Right atrium auricular region (tissue), 2 donors: ENCODE measurements around the gene OSGIN1. TPM values are rescaled to one million over a fixed set of nuclear protein-coding genes. Genes with fewer than 3 reads are reported as not detected.

Source experiments
- DNase-seq: peaks from one replicate; pipeline ENCODE4 v3.0.0-alpha.2; 2019; ENCODE audit warnings: low spot score
- H3K27ac ChIP-seq, 2 donors: fragments of 200-600 bp; sonication (generic); 1 replicate in 1 of 2; 2 replicates in 1 of 2; pipeline ENCODE4 v1.5.1; 2016 to 2019
- H3K27me3 ChIP-seq, 2 donors: fragments of 200-600 bp; sonication (generic); one replicate each; pipeline versions ENCODE4 v1.5.1 to v1.6.0; 2017 to 2019
- H3K36me3 ChIP-seq: fragments of 200-600 bp; sonication (generic); one replicate; pipeline ENCODE4 v1.5.1; 2016
- H3K4me1 ChIP-seq, 2 donors: fragments of 200-600 bp; sonication (generic); one replicate each; pipeline versions ENCODE4 v1.5.1 to v1.6.0; 2017 to 2019
- H3K4me3 ChIP-seq, 2 donors: fragments of 200-600 bp; sonication (generic); 1 replicate in 1 of 2; 2 replicates in 1 of 2; pipeline ENCODE4 v1.5.1; 2017 to 2019; ENCODE audit warnings: mild to moderate bottlenecking in 1 of 2, moderate library complexity in 1 of 2
- H3K9me3 ChIP-seq, 2 donors: fragments of 200-600 bp; sonication (generic); one replicate each; pipeline ENCODE4 v1.5.1; 2019
- CTCF ChIP-seq, 2 donors: fragments of 200-600 bp; sonication (generic); IDR thresholded peaks; one replicate each; pipeline ENCODE4 v1.5.1; 2019; ENCODE audit warnings: antibody characterized with exemption in 2 of 2
- total RNA-seq, 2 donors: library from RNA; depleted of rRNA; stranded (reverse); fragments of >200 nt; gene quantifications; one replicate each; pipeline ENCODE4 v1.1.0, GENCODE V29; 2016

Gene OSGIN1
- total RNA-seq, 2 donors from 2014 or later, result 6.0 to 6.5 TPM

GRCh38 chr16:83933885-83934683, 19.0 kb upstream of the OSGIN1 start:
- no peaks in the 10 kb centered on the region for H3K36me3 ChIP-seq
- H3K27ac ChIP-seq, result no peak overlapping the region
- no peak for TF ChIP-seq CTCF (IDR thresholded peaks at IDR 0.05)
- peaks cover 0 to 7% of the 10 kb centered on the region in 2 donors for H3K4me1 ChIP-seq
- no peak for DNase-seq
- H3K9me3 ChIP-seq, result no peaks in the 10 kb centered on the region
- no peak overlapping the region for H3K4me3 ChIP-seq
- no peaks in the 10 kb centered on the region for H3K27me3 ChIP-seq

- Histone ChIP-seq H3K27ac (no peak overlapping the region), H3K9me3 (no peaks in the 10 kb centered on the region), H3K27me3 (no peaks in the 10 kb centered on the region), H3K4me3 (no peak overlapping the region), H3K4me1 (peaks cover 0 to 7% of the 10 kb centered on the region in 2 donors), H3K36me3 (no peaks in the 10 kb centered on the region)
- DNase-seq, result no peak
- TF ChIP-seq CTCF (IDR thresholded peaks at IDR 0.05), result no peak
Observed at GRCh38 chr16:83934684-83934977, 18.4 kb upstream of the OSGIN1 start.

DNA sequence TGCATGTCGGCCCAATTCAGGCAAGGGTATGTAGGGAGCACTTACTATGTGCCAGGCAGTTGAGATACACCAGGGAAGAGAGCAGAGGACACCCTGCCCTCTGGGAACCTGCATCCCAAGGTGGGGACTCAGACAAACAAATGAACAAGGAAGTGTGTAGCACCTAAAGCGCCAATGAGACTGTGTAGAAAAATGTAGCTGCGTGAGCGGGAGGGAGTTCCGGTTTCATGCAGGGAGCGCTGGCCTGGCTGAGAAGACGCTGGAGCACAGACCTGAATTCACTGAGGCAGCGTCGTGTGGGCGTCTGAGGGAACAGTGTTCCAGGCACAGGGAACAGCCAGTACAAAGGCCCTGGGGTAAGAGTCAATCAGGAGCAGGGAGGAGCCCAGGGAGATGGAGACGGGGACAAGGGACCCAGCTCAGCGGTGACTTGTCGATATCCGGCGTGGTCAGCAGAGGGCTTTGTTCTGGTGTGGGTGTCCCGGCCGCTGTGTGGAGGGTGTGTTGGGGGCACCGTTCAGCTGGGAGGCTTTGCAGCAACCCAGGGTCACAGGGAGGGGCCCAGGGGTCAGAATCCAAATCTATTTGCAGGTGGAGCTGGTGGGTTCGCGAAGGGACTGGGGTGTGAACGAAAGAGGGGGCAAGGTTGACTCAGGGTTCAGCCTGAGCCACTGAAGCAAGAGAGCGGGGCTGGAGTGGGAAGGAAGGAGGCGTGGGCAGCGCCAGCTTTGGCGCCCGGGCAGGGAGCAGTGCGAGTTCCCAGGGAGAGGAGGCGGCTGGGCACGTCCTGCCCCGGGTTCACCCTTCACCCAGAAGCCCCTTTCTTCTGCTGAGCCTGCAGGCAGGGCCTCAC, 17.8 kb upstream of the OSGIN1 start:
- Histone ChIP-seq H3K4me1 (peaks cover 0 to 2% of the 10 kb centered on the region in 2 donors), H3K9me3 (no peaks in the 10 kb centered on the region), H3K36me3 (no peaks in the 10 kb centered on the region), H3K27me3 (no peaks in the 10 kb centered on the region), H3K4me3 (no peak overlapping the region), H3K27ac (no peak overlapping the region)
- TF ChIP-seq CTCF (IDR thresholded peaks at IDR 0.05), result no peak
- DNase-seq, result no peak

- H3K36me3 ChIP-seq, result no peaks in the 10 kb centered on the region
- no peak overlapping the region for H3K4me3 ChIP-seq
- no peak for TF ChIP-seq CTCF (IDR thresholded peaks at IDR 0.05)
- H3K9me3 ChIP-seq, result no peaks in the 10 kb centered on the region
- no peaks in the 10 kb centered on the region for H3K4me1 ChIP-seq
- DNase-seq, result no peak
- no peaks in the 10 kb centered on the region for H3K27me3 ChIP-seq
- no peak overlapping the region for H3K27ac ChIP-seq
Observed at GRCh38 chr16:83935858-83936255, 17.2 kb upstream of the OSGIN1 start.

DNA sequence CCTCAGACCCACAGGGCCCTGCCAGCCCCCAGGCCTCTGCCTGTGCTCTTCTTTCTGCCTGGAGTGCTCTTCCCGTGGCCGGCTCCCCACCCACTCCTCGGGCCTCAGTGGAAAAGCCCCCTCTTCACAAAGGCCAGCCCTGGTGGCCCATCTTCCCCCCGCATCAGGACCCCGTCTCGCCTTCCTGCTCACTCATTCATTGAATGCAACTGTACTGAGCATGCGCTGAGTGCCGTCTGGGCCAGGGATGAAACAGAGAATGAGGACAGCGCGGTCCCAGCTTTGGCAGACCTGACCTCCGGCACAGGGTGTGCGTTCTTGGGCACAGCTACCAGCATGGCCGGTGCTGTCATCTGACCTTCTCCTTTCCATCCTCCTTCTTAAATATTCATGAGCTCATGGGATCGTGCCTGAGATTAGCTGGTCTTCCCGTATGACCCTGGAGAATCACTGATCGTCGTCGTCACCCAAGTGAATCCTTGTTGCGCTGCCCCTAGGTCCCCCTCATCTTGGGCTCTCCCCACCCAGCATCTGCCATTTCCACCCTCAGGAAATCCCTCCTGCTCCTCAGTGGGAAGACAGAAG, 16.4 kb upstream of the OSGIN1 start:
- Histone ChIP-seq H3K27me3 (no peaks in the 10 kb centered on the region), H3K4me3 (no peak overlapping the region), H3K4me1 (no peaks in the 10 kb centered on the region), H3K36me3 (no peaks in the 10 kb centered on the region), H3K27ac (no peak overlapping the region), H3K9me3 (no peaks in the 10 kb centered on the region)
- no peak for TF ChIP-seq CTCF (IDR thresholded peaks at IDR 0.05)
- no peak for DNase-seq
